NCI-H2107 (cell line): ENCODE data around the gene NUP153.
"Not testable (repeated sequence)": the region's sequence is repeated elsewhere in the genome, so short reads cannot be mapped to it uniquely, and the experiment has no call there.

Source experiments
- DNase-seq: peaks from one replicate; lab custom pipeline; 2025; lab: John Stamatoyannopoulos, UW

NUP153 gene

GRCh38 chr6:17601386-17601703 is 105.4 kb downstream of the NUP153 start:
- DNase-seq = no peak

GRCh38 chr6:17600527-17601385 is 106.0 kb downstream of the NUP153 start:
- no peak for DNase-seq

DNA sequence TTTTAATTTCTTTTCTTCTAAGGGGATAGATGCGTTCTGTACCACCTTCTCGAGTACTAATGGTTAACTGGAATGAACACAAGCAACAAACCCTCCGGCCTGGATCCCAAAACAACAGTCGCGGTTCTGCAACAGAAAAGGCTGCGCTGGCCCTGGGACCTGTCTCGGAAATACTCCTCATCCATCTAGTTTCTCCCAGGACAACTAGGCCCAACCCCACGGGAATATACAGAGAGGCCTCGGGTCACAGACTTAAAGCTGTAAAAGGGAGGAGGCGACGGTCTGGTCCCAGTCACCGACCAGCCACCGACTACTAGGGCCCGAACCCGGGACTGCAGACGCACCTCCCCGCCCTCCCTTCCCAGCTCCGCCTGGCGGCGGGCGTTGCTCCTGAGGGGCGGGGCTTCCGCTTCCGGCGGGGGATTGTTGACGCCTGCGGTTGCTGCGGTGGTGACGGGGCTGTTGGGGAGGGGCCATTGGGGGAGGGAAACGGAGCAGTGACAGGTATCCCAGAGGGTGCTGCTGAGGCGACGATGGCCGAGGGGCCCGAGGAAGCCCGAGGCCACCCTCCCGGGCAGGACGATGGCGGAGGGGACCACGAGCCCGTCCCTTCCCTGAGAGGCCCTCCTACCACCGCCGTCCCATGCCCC is 106.7 kb downstream of the NUP153 start, which contains the start of gene FAM8A1:
FAM8A1 (plus strand) TSS at position 426 of the 650 bp plus-strand sequence; CDS start at position 534, 108 bp downstream.
- peak; percentile 78 for DNase-seq

- DNase-seq = no peak
Observed at GRCh38 chr6:17596085-17596484, 110.6 kb downstream of the NUP153 start.

DNA sequence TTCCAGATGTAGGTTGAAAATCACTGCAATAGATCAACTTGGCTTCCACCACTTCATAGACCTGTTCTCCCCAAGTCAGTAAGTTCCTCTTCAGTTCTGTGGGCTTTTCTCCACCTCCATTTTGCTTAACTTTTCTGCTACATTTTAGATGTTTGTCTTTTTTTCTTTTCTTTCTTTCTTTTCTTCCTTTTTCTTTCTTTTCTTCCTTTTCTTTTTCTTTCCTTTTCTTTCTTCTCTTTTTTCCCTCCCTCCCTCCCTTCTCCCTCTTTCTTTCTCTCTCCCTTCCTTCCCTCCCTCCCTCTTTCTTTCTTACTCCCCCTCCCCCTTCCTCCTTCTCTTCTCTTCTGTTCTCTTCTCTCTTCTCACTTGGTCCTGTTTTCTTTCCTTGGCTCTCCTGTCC is 113.5 kb downstream of the NUP153 start:
- no peak for DNase-seq

- no peak for DNase-seq
Observed at GRCh38 chr6:17591287-17591686, 115.4 kb downstream of the NUP153 start.

- peak; percentile 16 for DNase-seq
Observed at GRCh38 chr6:17589406-17590096, 117.2 kb downstream of the NUP153 start.

DNA sequence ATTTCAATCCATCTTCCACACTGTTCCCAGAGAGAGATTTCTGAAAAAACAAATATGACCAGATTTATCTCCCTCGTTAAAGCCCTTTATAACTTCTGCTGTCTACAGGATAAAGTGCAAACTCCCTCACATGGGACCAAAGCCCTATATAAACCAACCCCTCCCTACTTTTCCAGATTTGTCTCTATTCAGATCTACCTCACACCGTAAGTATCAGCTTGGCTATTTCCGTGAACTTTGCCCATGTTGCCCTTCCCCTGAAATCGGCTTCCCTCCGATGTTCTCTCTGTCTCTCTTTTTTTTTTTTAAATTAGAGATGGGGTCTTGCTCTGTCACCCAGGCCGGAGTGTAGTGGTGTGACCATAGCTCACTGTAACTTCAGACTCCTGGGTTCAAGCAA is 118.7 kb downstream of the NUP153 start:
- no peak for DNase-seq

- DNase-seq = not testable (repeated sequence)
Observed at GRCh38 chr6:17586623-17587022, 120.1 kb downstream of the NUP153 start.

GRCh38 chr6:17585766-17586490 is 120.8 kb downstream of the NUP153 start:
- DNase-seq = no peak

- peak; percentile 26 for DNase-seq
Observed at GRCh38 chr6:17584241-17584803, 122.4 kb downstream of the NUP153 start.

DNA sequence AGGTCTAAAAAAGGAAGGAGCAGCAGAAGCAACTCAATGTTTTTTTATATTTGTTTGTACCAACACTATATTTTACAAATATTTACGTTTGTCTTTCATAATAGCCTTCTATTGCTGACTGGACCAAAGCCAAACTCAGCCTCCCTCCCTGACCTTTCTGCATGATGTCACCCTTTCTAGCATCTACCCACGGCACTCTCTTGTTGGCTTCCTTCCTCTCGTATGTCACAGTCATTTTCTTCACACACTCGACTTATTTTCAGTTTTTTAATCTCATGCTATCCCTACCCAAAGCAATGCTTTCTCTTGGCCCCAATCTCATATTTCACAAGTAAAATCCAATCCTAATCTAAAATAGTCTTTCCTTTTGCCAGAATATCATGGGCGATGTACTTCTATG is 122.9 kb downstream of the NUP153 start:
- DNase-seq = no peak

GRCh38 chr6:17581282-17581681 is 125.4 kb downstream of the NUP153 start:
- not testable (repeated sequence) for DNase-seq

DNA sequence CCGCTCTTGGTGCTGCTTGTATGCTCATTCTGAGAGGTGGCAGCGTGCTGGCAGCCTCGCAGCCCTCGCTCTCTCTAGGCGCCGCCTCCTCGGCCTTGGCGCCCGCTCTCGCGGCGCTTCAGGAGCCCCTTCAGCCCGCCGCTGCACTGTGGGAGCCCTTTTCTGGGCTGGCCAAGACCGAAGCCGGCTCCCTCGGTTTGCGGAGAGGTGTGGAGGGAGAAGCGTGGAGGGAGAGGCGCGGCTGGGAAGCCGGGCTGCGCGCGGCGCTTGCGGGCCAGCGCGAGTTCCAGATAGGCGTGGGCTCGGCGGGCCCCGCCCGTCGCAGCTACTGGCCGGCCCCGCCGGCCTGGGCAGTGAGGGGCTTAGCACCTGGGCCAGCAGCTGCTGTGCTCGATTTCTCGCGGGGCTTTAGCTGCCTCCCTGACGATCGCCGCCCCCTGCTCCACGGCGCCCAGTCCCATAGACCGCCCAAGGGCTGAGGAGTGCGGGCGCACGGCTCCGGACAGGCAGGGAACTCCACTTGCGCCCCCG is 126.1 kb downstream of the NUP153 start:
- DNase-seq = no peak

- no peak for DNase-seq
Observed at GRCh38 chr6:17577059-17577458, 129.7 kb downstream of the NUP153 start.

DNA sequence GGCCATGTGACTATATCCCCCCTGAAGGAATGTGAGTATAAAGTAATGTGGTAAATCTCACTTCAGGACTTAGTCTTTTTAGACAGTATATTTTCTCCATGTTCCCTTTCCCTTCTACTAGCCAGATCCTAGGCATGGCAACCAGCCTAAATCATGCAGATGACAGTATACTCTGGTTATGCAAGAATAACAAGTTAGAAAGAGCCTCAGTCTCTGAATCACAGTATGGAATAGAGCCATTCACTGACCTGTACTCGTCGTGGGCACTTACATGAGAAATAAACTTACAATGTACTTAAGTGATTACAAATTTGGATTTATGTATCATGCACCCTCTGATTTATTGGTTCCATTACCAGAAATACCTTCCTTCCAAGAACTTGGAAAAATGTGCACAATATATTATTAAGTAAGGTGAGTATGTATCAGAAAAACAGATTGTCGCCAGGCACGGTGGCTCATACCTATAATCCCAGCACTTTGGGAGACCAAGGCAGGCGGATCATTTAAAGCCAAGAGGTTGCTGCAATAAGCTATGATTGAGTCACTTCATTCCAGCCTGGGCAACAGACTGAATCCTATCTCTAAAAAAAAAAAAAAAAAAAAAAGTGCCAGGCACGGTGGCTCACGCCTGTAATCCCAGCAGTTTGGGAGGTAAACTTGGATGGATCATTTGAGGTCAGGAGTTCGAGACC is 131.7 kb downstream of the NUP153 start:
- DNase-seq = no peak

GRCh38 chr6:17565399-17565798 is 141.3 kb downstream of the NUP153 start:
- DNase-seq = no peak
